ENCODE measurements around the gene EEFSEC.

The EEFSEC gene

GRCh38 chr3:128229106-128229857 lies 76.0 kb downstream of the EEFSEC start:
- DNase-seq (ENCODE audit: low read depth in 1 of 2, low spot score in 1 of 2), result no peak
- Histone ChIP-seq H3K27me3 (ENCODE audit: insufficient read depth, poor library complexity, severe bottlenecking) (no peaks in the 10 kb centered on the region), H3K27ac (replicated peaks) (no peak overlapping the region), H3K4me3 (replicated peaks; ENCODE audit: insufficient read depth, low read length) (no peak overlapping the region)
- TF ChIP-seq, protein P1, sequence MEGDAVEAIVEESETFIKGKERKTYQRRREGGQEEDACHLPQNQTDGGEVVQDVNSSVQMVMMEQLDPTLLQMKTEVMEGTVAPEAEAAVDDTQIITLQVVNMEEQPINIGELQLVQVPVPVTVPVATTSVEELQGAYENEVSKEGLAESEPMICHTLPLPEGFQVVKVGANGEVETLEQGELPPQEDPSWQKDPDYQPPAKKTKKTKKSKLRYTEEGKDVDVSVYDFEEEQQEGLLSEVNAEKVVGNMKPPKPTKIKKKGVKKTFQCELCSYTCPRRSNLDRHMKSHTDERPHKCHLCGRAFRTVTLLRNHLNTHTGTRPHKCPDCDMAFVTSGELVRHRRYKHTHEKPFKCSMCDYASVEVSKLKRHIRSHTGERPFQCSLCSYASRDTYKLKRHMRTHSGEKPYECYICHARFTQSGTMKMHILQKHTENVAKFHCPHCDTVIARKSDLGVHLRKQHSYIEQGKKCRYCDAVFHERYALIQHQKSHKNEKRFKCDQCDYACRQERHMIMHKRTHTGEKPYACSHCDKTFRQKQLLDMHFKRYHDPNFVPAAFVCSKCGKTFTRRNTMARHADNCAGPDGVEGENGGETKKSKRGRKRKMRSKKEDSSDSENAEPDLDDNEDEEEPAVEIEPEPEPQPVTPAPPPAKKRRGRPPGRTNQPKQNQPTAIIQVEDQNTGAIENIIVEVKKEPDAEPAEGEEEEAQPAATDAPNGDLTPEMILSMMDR (IDR thresholded peaks at IDR 0.05; ENCODE audit: insufficient read depth, low read length), result no peak
- TF ChIP-seq GABPA (IDR thresholded peaks at IDR 0.05; ENCODE audit: low read depth), result no peak

- no peaks in the 10 kb centered on the region for H3K27me3 ChIP-seq (ENCODE audit: insufficient read depth, poor library complexity, severe bottlenecking)
- no peak for DNase-seq (ENCODE audit: low read depth in 1 of 2, low spot score in 1 of 2)
- no peak overlapping the region for H3K27ac ChIP-seq (replicated peaks)
- TF ChIP-seq, protein P2, sequence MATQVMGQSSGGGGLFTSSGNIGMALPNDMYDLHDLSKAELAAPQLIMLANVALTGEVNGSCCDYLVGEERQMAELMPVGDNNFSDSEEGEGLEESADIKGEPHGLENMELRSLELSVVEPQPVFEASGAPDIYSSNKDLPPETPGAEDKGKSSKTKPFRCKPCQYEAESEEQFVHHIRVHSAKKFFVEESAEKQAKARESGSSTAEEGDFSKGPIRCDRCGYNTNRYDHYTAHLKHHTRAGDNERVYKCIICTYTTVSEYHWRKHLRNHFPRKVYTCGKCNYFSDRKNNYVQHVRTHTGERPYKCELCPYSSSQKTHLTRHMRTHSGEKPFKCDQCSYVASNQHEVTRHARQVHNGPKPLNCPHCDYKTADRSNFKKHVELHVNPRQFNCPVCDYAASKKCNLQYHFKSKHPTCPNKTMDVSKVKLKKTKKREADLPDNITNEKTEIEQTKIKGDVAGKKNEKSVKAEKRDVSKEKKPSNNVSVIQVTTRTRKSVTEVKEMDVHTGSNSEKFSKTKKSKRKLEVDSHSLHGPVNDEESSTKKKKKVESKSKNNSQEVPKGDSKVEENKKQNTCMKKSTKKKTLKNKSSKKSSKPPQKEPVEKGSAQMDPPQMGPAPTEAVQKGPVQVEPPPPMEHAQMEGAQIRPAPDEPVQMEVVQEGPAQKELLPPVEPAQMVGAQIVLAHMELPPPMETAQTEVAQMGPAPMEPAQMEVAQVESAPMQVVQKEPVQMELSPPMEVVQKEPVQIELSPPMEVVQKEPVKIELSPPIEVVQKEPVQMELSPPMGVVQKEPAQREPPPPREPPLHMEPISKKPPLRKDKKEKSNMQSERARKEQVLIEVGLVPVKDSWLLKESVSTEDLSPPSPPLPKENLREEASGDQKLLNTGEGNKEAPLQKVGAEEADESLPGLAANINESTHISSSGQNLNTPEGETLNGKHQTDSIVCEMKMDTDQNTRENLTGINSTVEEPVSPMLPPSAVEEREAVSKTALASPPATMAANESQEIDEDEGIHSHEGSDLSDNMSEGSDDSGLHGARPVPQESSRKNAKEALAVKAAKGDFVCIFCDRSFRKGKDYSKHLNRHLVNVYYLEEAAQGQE (IDR thresholded peaks at IDR 0.05; ENCODE audit: insufficient replicate concordance, low read depth), result no peak
- no peak for TF ChIP-seq POLR2AphosphoS5 (IDR thresholded peaks at IDR 0.05; ENCODE audit: low read depth)
- H3K4me3 ChIP-seq (replicated peaks; ENCODE audit: insufficient read depth, low read length), result no peak overlapping the region
Observed at GRCh38 chr3:128231606-128232005, 78.3 kb downstream of the EEFSEC start.

GRCh38 chr3:128232376-128233178 lies 79.3 kb downstream of the EEFSEC start:
- no peak overlapping the region for H3K4me3 ChIP-seq (replicated peaks; ENCODE audit: insufficient read depth, low read length)
- DNase-seq (ENCODE audit: low read depth in 1 of 2, low spot score in 1 of 2), result no peak
- no peaks in the 10 kb centered on the region for H3K27me3 ChIP-seq (ENCODE audit: insufficient read depth, poor library complexity, severe bottlenecking)
- TF ChIP-seq POLR2AphosphoS5 (IDR thresholded peaks at IDR 0.05; ENCODE audit: low read depth) (no peak), GABPA (IDR thresholded peaks at IDR 0.05; ENCODE audit: low read depth) (no peak), SPI1 (IDR thresholded peaks at IDR 0.05; ENCODE audit: borderline replicate concordance, low read depth) (no peak)
- TF ChIP-seq, protein P1 (IDR thresholded peaks at IDR 0.05; ENCODE audit: insufficient read depth, low read length), result no peak
- TF ChIP-seq, protein P2 (IDR thresholded peaks at IDR 0.05; ENCODE audit: insufficient replicate concordance, low read depth), result no peak
- H3K27ac ChIP-seq (replicated peaks), result no peak overlapping the region

GRCh38 chr3:128235207-128235926 lies 82.1 kb downstream of the EEFSEC start:
- Histone ChIP-seq H3K4me3 (replicated peaks; ENCODE audit: insufficient read depth, low read length) (no peak overlapping the region), H3K27ac (replicated peaks) (no peak overlapping the region), H3K27me3 (ENCODE audit: insufficient read depth, poor library complexity, severe bottlenecking) (no peaks in the 10 kb centered on the region)
- no peak for DNase-seq (ENCODE audit: low read depth in 1 of 2, low spot score in 1 of 2)
- TF ChIP-seq POLR2AphosphoS5 (IDR thresholded peaks at IDR 0.05; ENCODE audit: low read depth) (no peak), SPI1 (IDR thresholded peaks at IDR 0.05; ENCODE audit: borderline replicate concordance, low read depth) (no peak), GABPA (IDR thresholded peaks at IDR 0.05; ENCODE audit: low read depth) (no peak)
- TF ChIP-seq, protein P1 (IDR thresholded peaks at IDR 0.05; ENCODE audit: insufficient read depth, low read length), result no peak
- TF ChIP-seq, protein P2 (IDR thresholded peaks at IDR 0.05; ENCODE audit: insufficient replicate concordance, low read depth), result no peak

All from HL-60 (cell line).